ENCODE results near the gene SHH. TPM values are rescaled to one million over a fixed set of nuclear protein-coding genes. Genes with fewer than 3 reads are reported as not detected.

SHH gene
- polyA plus RNA-seq, 3 donors: 1.5 to 4.6 (median 3.3) TPM

GRCh38 chr7:155793720-155794119 lies 18.5 kb downstream of the SHH start:
- DNase-seq: no peak

DNA sequence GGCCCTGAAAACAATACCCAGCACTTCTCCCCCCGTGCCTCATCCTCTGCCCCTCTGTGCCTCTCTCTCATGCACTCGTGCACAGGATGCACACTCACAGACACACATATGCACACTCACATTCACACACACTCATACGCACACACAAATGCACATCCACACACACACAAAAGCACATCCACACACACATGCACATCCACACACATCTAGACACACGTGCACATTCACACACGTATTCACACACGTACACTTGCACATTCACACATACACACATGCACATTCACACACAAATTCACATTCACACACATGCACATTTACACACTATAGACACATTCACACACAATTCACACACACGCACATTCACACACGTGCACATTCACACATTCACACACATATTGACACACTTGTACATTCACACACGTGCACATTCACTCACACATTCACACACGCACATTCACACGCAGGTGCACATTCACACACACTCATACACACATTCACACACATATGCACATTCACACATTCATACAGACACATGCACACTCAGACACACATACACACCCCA lies 19.2 kb downstream of the SHH start:
- no peak for DNase-seq

- no peak for DNase-seq
Measured at GRCh38 chr7:155792315-155792960, 19.8 kb downstream of the SHH start.

GRCh38 chr7:155791836-155792235 lies 20.4 kb downstream of the SHH start:
- DNase-seq: no peak

DNA sequence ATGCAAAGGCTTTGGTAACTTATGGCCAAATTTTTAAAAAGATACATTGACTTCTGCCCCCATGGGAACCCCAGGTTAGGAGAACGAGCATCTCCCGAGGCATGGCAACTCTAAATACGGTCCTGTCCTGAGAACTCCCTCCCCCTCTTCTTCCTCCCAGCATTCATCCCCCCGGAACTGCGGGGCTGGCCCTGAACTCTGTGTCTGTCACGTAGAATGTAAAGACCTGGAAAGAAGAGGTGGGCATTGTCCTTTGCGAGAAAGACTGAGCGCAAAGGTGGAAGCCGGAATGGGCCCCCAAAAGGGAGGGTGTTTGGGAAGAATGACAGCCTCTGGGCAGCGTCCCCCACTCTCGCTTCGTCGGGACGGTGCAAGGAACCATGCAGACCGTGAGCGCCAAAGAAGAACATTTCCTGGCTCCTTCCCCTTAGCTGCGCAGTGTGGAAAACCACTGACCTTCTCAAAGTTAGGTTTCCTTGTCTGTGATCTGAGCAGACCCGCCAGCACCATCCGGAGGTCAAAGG lies 21.0 kb downstream of the SHH start:
- no peak for DNase-seq

GRCh38 chr7:155790666-155791065 lies 21.6 kb downstream of the SHH start:
- DNase-seq: no peak

GRCh38 chr7:155789001-155789725 lies 23.1 kb downstream of the SHH start:
- DNase-seq: no peak

GRCh38 chr7:155788616-155789000 lies 23.7 kb downstream of the SHH start:
- no peak for DNase-seq

- no peak for DNase-seq
Measured at GRCh38 chr7:155787171-155787851, 25.0 kb downstream of the SHH start.

- no peak for DNase-seq
Measured at GRCh38 chr7:155786491-155786890, 25.8 kb downstream of the SHH start.

- DNase-seq: no peak
Measured at GRCh38 chr7:155785536-155785935, 26.7 kb downstream of the SHH start.

DNA sequence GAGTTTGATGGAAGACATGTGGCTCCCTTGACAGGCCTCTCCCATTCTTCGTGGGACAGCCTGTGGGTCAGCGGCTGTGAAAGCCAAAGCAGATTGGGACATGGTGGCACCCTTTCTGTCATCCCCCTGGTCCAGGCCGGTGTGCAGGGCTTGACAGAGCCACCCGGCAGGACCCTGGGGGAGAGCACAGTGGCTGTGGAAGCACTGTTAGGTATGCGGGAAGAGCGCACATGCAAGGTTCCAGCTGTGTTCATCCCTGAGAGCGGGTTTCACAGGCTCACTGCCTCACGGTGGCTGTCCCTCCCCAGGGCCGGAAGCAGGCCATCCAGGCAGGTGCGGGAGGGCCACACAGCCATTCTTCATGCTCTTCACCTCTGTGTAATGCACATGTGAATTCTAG lies 29.8 kb downstream of the SHH start:
- no peak for DNase-seq

- no peak for DNase-seq
Measured at GRCh38 chr7:155781433-155781832, 30.8 kb downstream of the SHH start.

- no peak for DNase-seq
Measured at GRCh38 chr7:155780884-155781283, 31.4 kb downstream of the SHH start.

GRCh38 chr7:155778349-155778748 lies 33.9 kb downstream of the SHH start:
- no peak for DNase-seq

DNA sequence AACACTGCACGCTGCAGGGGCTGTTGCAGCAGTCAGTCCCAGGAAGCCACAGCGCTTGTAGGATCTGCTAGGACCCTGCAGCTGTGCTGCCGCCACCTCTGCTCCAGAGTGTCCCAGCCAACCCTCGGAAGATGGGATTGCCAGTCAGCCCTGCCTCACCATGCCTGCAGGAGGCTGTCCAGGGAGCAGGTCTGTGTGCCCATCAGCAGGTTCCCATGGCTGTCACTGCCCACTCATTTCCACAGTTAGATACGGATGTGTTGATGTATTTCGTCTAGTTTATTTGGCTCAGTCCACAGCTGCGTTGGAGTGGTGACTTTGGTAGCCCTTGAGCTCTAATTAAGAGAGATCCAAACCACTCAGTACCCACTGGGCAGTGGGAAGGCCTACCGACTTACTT lies 35.7 kb downstream of the SHH start:
- no peak for DNase-seq

- no peak for DNase-seq
Measured at GRCh38 chr7:155775691-155776090, 36.6 kb downstream of the SHH start.

- DNase-seq: no peak
Measured at GRCh38 chr7:155774947-155775346, 37.3 kb downstream of the SHH start.

GRCh38 chr7:155773531-155773930 lies 38.7 kb downstream of the SHH start:
- DNase-seq: no peak

DNA sequence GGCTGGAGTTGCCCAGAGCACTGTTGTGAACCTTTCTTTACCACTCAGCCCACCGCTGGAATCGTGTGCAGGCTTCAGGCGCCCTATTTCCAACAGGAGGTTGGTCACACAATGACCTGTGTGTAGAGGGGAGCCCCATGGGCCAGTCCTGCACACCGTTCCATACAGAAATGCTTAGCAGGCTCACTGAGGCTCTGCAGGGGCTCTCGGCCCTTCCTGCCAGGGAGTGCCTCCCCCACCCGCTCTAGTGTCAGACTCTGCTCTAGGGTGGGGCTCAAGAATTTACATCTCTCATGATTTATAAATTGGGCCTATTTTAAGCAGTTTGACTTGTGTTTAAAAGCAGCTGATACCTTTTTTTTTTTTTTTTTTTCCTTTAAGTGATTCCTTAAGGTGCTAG lies 42.0 kb downstream of the SHH start:
- no peak for DNase-seq

DNA sequence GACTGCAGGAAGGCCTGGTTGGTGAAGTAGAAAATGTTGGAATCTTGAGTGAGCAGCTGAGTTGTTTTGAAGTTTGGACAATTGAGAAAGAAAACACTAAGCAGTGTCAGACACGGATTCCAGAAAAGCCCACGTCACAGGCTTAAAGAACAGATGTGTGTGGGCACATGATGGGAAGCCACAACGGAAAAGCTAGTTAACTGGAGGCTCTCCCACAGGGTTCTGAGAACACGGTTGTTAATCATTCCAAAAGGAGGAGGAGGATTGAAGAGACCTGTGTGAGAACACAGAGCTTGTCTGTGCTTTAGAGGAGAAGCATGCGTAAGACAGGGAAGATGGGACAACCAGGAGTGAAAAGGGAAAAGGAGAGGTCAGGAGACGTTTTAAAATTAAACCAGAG lies 42.6 kb downstream of the SHH start:
- DNase-seq: no peak
